GM19099 (cell line): Measurements from ENCODE around the gene HDGF.

Experiments used
- POLR2A ChIP-seq: IDR thresholded peaks from 3 replicates; pipeline ENCODE4 v1.6.1; 2011; ENCODE audit warnings: low read depth; ENCODE audit not compliant: insufficient read length; ENCODE audit errors: extremely low read depth

HDGF gene

GRCh38 chr1:156721535-156721934 is 29.9 kb downstream of the HDGF start:
- TF ChIP-seq POLR2A: no peak

GRCh38 chr1:156721131-156721530 is 30.3 kb downstream of the HDGF start:
- no peak for TF ChIP-seq POLR2A

- no peak for TF ChIP-seq POLR2A
Measured at GRCh38 chr1:156717351-156717750, 34.1 kb downstream of the HDGF start.

GRCh38 chr1:156714830-156715229 is 36.6 kb downstream of the HDGF start:
- TF ChIP-seq POLR2A: no peak

- TF ChIP-seq POLR2A: no peak
Measured at GRCh38 chr1:156712626-156713025, 38.8 kb downstream of the HDGF start.

GRCh38 chr1:156711011-156711817 is 40.3 kb downstream of the HDGF start:
- TF ChIP-seq POLR2A: no peak

- TF ChIP-seq POLR2A: no peak
Measured at GRCh38 chr1:156709757-156710489, 41.6 kb downstream of the HDGF start.

- TF ChIP-seq POLR2A: no peak
Measured at GRCh38 chr1:156709031-156709430, 42.4 kb downstream of the HDGF start.

GRCh38 chr1:156708218-156708661 is 43.2 kb downstream of the HDGF start:
- no peak for TF ChIP-seq POLR2A

- TF ChIP-seq POLR2A: no peak
Measured at GRCh38 chr1:156707417-156708217, 43.9 kb downstream of the HDGF start.

GRCh38 chr1:156706657-156707416 is 44.6 kb downstream of the HDGF start:
- no peak for TF ChIP-seq POLR2A

GRCh38 chr1:156705918-156706656 is 45.4 kb downstream of the HDGF start:
- no peak for TF ChIP-seq POLR2A

- TF ChIP-seq POLR2A: no peak
Measured at GRCh38 chr1:156705321-156705917, 46.1 kb downstream of the HDGF start, which contains the start of gene CRABP2. CRABP2 (minus strand) TSS chr1:156705583; CDS start chr1:156705446, 137 bp downstream.
